ENCODE data around the gene TOP1.

- TF ChIP-seq YY1 (IDR thresholded peaks at IDR 0.05; ENCODE audit: insufficient read depth, insufficient read length) (no peak), ZNF274 (IDR thresholded peaks at IDR 0.05; ENCODE audit: low read depth, low read length) (no peak)
Observed at GRCh38 chr20:40986774-40987173, 41.8 kb upstream of the TOP1 start.
